ENCODE measurements around the gene ELAVL3.

GRCh38 chr19:11426656-11427055, 54.2 kb downstream of the ELAVL3 start:
- TF ChIP-seq CTCF (IDR thresholded peaks at IDR 0.05) (no peak), RFX5 (IDR thresholded peaks at IDR 0.05) (no peak), EP300 (IDR thresholded peaks at IDR 0.05) (no peak), EHMT2 (IDR thresholded peaks at IDR 0.05; ENCODE audit: low read depth) (no peak), RAD21 (conservative IDR thresholded peaks at IDR 0.05 in 1 of 2, IDR thresholded peaks at IDR 0.05 in 1 of 2) (no peak), ZFP36 (IDR thresholded peaks at IDR 0.05; ENCODE audit: borderline replicate concordance, partially characterized antibody) (no peak), USF2 (IDR thresholded peaks at IDR 0.05) (no peak), BCL3 (IDR thresholded peaks at IDR 0.05) (no peak), HDAC2 (IDR thresholded peaks at IDR 0.05) (no peak)
